Right ventricle myocardium inferior (tissue), 1 donor: ENCODE measurements around the gene GRK5. TPM values are rescaled to one million over a fixed set of nuclear protein-coding genes. Genes with fewer than 3 reads are reported as not detected.

Source experiments
- ATAC-seq: fragments of 200-7000 bp; cut with Tn5 transposase; one replicate; pipeline ENCODE4 v1.9.1; 2020; ENCODE audit warnings: mild to moderate bottlenecking, moderate library complexity
- DNase-seq: peaks from one replicate; pipeline ENCODE4 v3.0.0; 2021; ENCODE audit errors: missing footprints
- intact Hi-C: fragments of 100-400 bp; cut with DNase I; formaldehyde crosslinking; loops from one replicate; pipeline ENCODE4 v1.11.0; 2022
- total RNA-seq: library from RNA; stranded (reverse); fragmentation: NEBNext Ultra II Directional; extraction: Animal tissue kit (Norgen Biotek cat#: 25700); gene quantifications from one replicate; pipeline ENCODE4 v1.2.1, GENCODE V29; 2021
- donor health status: DM: no; HTN: yes; CAD: no; lungs with severe emphysema.

The GRK5 gene
- total RNA-seq, 1 donor from 2014 or later = 48.6 TPM

GRCh38 chr10:119445311-119445934 is 238.1 kb downstream of the GRK5 start:
- peak; percentile 89 for DNase-seq
- peak; percentile 48 for ATAC-seq
- intact Hi-C loops = loop anchor here (1.0 to 2.0 kb wide), 2 partner anchors 239 to 246 kb away; partner anchors contain the start of gene GRK5

GRCh38 chr10:119445935-119446317 is 238.6 kb downstream of the GRK5 start:
- DNase-seq (no peak), ATAC-seq (no peak)
- intact Hi-C loops = loop anchor here (1.0 to 2.0 kb wide), 2 partner anchors 239 to 247 kb away; partner anchors contain the start of gene GRK5

- intact Hi-C loops = no loop called here
- no peak for ATAC-seq
- DNase-seq = no peak
Observed at GRCh38 chr10:119446441-119447277, 239.3 kb downstream of the GRK5 start.

GRCh38 chr10:119447421-119447820 is 240.1 kb downstream of the GRK5 start:
- DNase-seq (peak; percentile 65), ATAC-seq (no peak)
- intact Hi-C loops = no loop called here

GRCh38 chr10:119447823-119448546 is 240.6 kb downstream of the GRK5 start:
- intact Hi-C loops = no loop called here
- ATAC-seq = no peak
- DNase-seq = peak; percentile 64

- intact Hi-C loops = no loop called here
- no peak for DNase-seq
- no peak for ATAC-seq
Observed at GRCh38 chr10:119448628-119449584, 241.5 kb downstream of the GRK5 start.

GRCh38 chr10:119449760-119450461 is 242.5 kb downstream of the GRK5 start:
- ATAC-seq = peak; percentile 34
- peak; percentile 71 for DNase-seq
- intact Hi-C loops = no loop called here

- DNase-seq (no peak), ATAC-seq (no peak)
- intact Hi-C loops = no loop called here
Observed at GRCh38 chr10:119450606-119451299, 243.4 kb downstream of the GRK5 start.

- DNase-seq = no peak
- ATAC-seq = no peak
- intact Hi-C loops = no loop called here
Observed at GRCh38 chr10:119451300-119451896, 244.0 kb downstream of the GRK5 start.

GRCh38 chr10:119452396-119452795 is 245.0 kb downstream of the GRK5 start:
- intact Hi-C loops = no loop called here
- DNase-seq = peak; percentile 69
- ATAC-seq = no peak

GRCh38 chr10:119453313-119453712 is 245.9 kb downstream of the GRK5 start:
- ATAC-seq = no peak
- intact Hi-C loops = no loop called here
- no peak for DNase-seq

- DNase-seq (no peak), ATAC-seq (no peak)
- intact Hi-C loops = no loop called here
Observed at GRCh38 chr10:119454316-119454715, 246.9 kb downstream of the GRK5 start.

- DNase-seq (no peak), ATAC-seq (no peak)
- intact Hi-C loops = no loop called here
Observed at GRCh38 chr10:119454990-119455389, 247.6 kb downstream of the GRK5 start.

GRCh38 chr10:119455609-119456434 is 248.5 kb downstream of the GRK5 start:
- intact Hi-C loops = no loop called here
- DNase-seq (no peak), ATAC-seq (no peak)

- DNase-seq (no peak), ATAC-seq (no peak)
- intact Hi-C loops = no loop called here
Observed at GRCh38 chr10:119456435-119456810, 249.1 kb downstream of the GRK5 start.
